Calu3 (cell line): ENCODE data around the gene S100A9. TPM values are rescaled to one million over a fixed set of nuclear protein-coding genes. Genes with fewer than 3 reads are reported as not detected.

ENCODE experiments used
- BruUV-seq: library from RNA; stranded (reverse); fragments of 400-500 nt; replicated peaks from 2 replicates; lab custom pipeline; 2021; lab: Mats Ljungman, UMichigan
- CTCF ChIA-PET: fragments of 300-600 bp; sonication (Branson Sonifier 250); formaldehyde crosslinking; loops from one replicate; lab custom pipeline; 2022; ENCODE audit warnings: antibody characterized with exemption; lab: Charles Lee
- DNase-seq: peaks from one replicate; pipeline ENCODE4 v3.0.0; 2022
- H3K27ac Mint-ChIP-seq: one replicate; pipeline ENCODE4 v1.8.0; 2022; ENCODE audit warnings: mixed read lengths; ENCODE audit not compliant: unreplicated experiment
- H3K27me3 Mint-ChIP-seq: one replicate; pipeline ENCODE4 v1.8.0; 2022; ENCODE audit warnings: mixed read lengths; ENCODE audit not compliant: unreplicated experiment
- H3K36me3 Mint-ChIP-seq: one replicate; pipeline ENCODE4 v1.8.0; 2022; ENCODE audit warnings: mild to moderate bottlenecking, moderate library complexity, mixed read lengths; ENCODE audit not compliant: insufficient read depth, unreplicated experiment
- H3K4me1 Mint-ChIP-seq: one replicate; pipeline ENCODE4 v1.8.0; 2022; ENCODE audit warnings: mild to moderate bottlenecking, low read depth, mixed read lengths; ENCODE audit not compliant: unreplicated experiment
- H3K4me3 Mint-ChIP-seq: one replicate; pipeline ENCODE4 v1.8.0; 2022; ENCODE audit warnings: mild to moderate bottlenecking, low read depth, moderate library complexity, mixed read lengths; ENCODE audit not compliant: unreplicated experiment
- H3K9me3 Mint-ChIP-seq: one replicate; pipeline ENCODE4 v1.8.0; 2022; ENCODE audit warnings: low read depth, mixed read lengths; ENCODE audit not compliant: unreplicated experiment
- CTCF ChIP-seq: fragments of 200-600 bp; IDR thresholded peaks from one replicate; pipeline ENCODE4 v1.8.0; 2022; ENCODE audit warnings: antibody characterized with exemption; ENCODE audit not compliant: unreplicated experiment
- intact Hi-C: fragments of 100-400 bp; cut with micrococcal nuclease; formaldehyde crosslinking; loops from one replicate; pipeline ENCODE4 v1.10.0; 2022; ENCODE audit not compliant: unreplicated experiment
- total RNA-seq: library from RNA; stranded (reverse); gene quantifications from 2 replicates; pipeline ENCODE4 v1.2.3, GENCODE V29; 2022

S100A9 gene
- total RNA-seq, 1 experiment from 2014 or later = 5.0 TPM

- CTCF ChIA-PET = interaction anchor here (1.1 kb wide), 1 partner anchor 19 kb away, joined by 3 read pairs; no protein-coding TSS in a partner anchor
- Mint-ChIP-seq H3K27me3 (peaks cover 25% of the 10 kb centered on the region), H3K4me3 (no peak overlapping the region), H3K9me3 (peaks cover 2% of the 10 kb centered on the region), H3K4me1 (no peaks in the 10 kb centered on the region), H3K27ac (no peak overlapping the region), H3K36me3 (no peaks in the 10 kb centered on the region)
- DNase-seq = no peak
- TF ChIP-seq CTCF = no peak
- BruUV-seq = no TSS peak
- intact Hi-C loops = no loop called here
These were observed 32.7 kb upstream of the S100A9 start for GRCh38 chr1:153324912-153325311.

- Mint-ChIP-seq H3K27ac (no peak overlapping the region), H3K4me1 (no peaks in the 10 kb centered on the region), H3K36me3 (no peaks in the 10 kb centered on the region), H3K9me3 (no peaks in the 10 kb centered on the region), H3K4me3 (no peak overlapping the region), H3K27me3 (peaks cover 84% of the 10 kb centered on the region)
- DNase-seq = no peak
- intact Hi-C loops = no loop called here
- CTCF ChIA-PET = no interaction called here
- no TSS peak for BruUV-seq
- no peak for TF ChIP-seq CTCF
These were observed 23.8 kb upstream of the S100A9 start for GRCh38 chr1:153333902-153334301.

GRCh38 chr1:153336650-153337049, 21.0 kb upstream of the S100A9 start:
- intact Hi-C loops = no loop called here
- DNase-seq = no peak
- Mint-ChIP-seq H3K9me3 (no peaks in the 10 kb centered on the region), H3K4me1 (no peaks in the 10 kb centered on the region), H3K36me3 (no peaks in the 10 kb centered on the region), H3K4me3 (no peak overlapping the region), H3K27ac (no peak overlapping the region), H3K27me3 (peaks cover 83% of the 10 kb centered on the region)
- no TSS peak for BruUV-seq
- CTCF ChIA-PET = interaction anchor here (1.4 kb wide), 1 partner anchor 10 kb away, joined by 4 read pairs; no protein-coding TSS in a partner anchor
- TF ChIP-seq CTCF = no peak

GRCh38 chr1:153337980-153338853, 19.4 kb upstream of the S100A9 start:
- H3K27me3 Mint-ChIP-seq = peaks cover 84% of the 10 kb centered on the region
- H3K27ac Mint-ChIP-seq = no peak overlapping the region
- no peaks in the 10 kb centered on the region for H3K36me3 Mint-ChIP-seq
- no peak for DNase-seq
- H3K4me3 Mint-ChIP-seq = no peak overlapping the region
- CTCF ChIA-PET = no interaction called here
- no TSS peak for BruUV-seq
- no peak for TF ChIP-seq CTCF
- intact Hi-C loops = no loop called here
- H3K4me1 Mint-ChIP-seq = peaks cover 2% of the 10 kb centered on the region
- H3K9me3 Mint-ChIP-seq = no peaks in the 10 kb centered on the region
